Muscle of back (tissue), 11 donors: ENCODE results near the gene NOTCH4. TPM values are rescaled to one million over a fixed set of nuclear protein-coding genes. Genes with fewer than 3 reads are reported as not detected.
A peak's percentile ranks its signal among the peaks of the same experiment; 100 is the strongest.

Experiments used
- DNase-seq, 3 donors: peaks; one replicate each; pipeline versions ENCODE4 v3.0.0 to v3.0.0-alpha.2; 2013
- polyA plus RNA-seq, 10 donors: library from polyadenylated mRNA; unstranded; fragments of 120-200 nt; gene quantifications; one replicate each; pipeline ENCODE4 v1.2.1, GENCODE V29; 2013; ENCODE audit not compliant: insufficient read length in 10 of 10

Gene NOTCH4
- polyA plus RNA-seq, 10 donors, result 15.1 to 30.0 (median 22.0) TPM

DNA sequence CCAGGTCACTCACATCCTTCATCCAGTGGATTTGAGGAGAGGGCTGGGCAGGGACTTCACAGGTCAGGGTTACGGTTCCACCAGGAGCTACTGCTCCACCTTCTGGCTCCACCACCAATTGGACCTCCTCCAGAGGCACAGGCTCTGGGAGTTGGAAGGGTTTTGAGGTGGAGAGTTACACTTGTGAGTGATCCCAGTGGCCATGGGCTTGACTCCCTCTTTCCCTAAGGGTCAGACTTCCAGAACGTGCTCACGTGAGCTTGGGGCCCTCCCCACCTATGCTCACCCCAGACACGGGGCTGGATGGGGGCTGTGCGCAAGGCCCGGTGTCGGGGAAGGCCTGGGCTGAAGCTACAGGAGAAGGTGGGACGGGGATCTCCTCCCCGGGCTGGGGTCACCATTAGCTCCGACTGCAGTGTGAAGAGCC lies 41.3 kb downstream of the NOTCH4 start:
- no peak for DNase-seq

DNA sequence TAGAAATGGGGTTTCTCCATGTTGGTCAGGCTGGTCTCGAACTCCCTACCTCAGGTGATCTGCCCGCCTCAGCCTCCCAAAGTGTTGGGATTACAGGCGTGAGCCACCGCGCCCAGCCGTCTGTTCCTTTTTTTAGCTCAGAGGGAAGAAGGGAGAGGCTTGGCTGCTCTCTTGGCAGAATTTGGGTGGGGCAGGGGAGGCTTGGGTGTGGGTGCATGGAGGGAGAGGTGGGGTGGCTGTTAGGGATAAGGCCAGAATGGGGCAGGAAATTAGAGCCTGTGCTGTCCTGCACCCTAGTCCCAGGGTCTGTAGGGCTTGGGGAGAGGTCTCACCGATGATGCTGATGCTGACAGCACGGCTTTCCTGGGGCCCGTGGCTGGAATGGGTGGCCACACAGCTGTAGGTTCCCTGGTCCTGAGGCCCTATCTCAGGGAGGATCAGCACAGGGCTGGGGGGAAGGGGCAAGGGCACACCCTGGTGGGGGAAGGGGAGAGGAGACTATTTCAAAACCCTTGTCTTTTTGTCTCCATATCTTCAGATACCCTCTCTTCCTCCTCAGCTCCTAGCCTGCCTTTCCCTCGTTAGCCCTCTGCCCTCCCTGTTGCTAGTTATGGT lies 41.8 kb downstream of the NOTCH4 start:
- DNase-seq, result no peak

DNA sequence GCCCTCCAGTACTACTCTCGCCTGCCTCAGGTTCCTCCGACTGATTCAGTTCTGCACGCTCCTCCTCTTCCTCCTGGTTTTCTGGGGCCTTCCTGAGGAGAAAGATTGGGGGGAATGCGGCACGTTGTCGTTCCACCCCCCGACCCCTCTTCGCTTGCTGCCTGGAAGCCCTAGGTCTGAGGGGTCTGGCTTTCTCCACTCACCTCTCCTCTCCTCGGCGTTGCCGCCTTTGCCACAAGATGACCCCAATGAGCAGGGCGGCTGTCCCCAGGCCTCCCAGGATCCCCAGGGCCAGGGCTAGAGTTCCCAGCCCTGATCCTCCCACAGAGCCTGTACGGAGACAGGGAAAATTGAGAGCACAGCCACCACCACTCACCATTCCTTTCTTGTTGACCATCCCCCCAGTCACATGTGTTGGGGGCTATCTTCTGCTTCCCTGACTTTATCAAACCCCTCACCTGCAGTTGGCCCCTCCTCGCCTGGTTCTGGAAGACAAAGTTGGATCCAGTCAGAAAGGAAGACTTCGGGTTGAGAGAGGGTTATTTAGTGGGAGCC lies 42.6 kb downstream of the NOTCH4 start:
- DNase-seq, result no peak

DNA sequence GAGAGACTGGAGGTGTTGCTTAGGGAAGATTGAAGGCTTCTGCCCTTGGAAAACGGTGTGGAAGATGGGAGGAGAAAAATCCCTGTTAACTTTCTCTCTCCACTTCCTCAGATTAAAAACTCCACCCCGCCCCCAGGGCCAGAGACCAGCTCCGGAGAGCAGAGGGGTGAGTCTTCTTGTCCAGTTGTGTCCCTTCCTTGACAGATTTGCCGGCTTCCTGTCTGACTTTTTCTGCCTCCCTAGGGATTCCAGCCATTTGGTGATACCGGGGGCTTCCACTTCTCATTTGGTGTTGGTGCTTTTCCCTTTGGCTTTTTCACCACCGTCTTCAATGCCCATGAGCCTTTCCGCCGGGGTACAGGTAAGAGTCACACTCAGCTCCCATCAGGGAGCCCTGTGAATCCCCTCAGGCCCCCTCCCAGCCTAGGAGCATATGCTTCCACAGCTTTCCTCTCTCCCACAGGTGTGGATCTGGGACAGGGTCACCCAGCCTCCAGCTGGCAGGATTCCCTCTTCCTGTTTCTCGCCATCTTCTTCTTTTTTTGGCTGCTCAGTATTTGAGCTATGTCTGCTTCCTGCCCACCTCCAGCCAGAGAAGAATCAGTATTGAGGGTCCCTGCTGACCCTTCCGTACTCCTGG lies 44.0 kb downstream of the NOTCH4 start:
- no peak for DNase-seq

DNA sequence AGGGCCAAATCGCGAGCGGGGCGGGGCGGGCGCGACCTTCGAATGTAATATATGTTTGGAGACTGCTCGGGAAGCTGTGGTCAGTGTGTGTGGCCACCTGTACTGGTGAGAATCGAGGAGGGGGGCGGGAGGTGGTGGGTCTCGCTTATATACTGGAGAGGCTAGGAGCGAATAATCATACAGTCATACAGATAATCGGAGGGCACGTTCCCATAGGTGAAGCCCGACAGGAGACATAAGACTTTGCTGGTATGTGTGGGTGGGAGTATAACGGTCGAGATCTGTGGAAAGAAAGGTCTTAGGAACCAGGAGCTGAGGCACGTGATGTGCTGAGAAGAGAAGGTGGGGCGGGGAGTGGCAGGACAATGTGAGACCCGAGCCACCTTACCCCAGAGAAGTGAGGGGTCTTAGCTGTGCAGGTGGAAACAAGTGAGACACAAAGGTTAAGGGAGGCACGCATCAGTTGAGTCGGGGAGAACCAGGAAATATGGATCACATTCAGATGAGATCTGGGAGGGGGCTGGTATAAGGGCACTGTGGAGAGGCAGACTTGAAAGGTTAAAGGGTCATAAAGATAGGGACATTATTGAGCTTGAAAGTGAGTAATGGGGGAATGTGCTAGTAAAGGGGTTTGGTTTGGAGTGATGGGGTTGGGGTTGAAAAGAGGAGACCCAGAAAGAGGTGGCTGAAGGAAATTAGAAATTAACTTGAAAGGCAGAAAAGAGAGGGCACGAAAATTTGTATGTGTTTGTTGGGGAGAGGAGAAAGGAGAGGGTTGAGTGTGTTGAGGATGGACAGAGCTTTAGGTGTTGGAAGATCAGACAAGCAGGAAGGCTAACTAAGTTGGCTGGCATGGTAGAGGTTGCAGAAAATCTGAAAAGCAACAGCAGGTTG lies 45.1 kb downstream of the NOTCH4 start:
- peak in 1 of 3 donors; percentile 34 for DNase-seq

DNA sequence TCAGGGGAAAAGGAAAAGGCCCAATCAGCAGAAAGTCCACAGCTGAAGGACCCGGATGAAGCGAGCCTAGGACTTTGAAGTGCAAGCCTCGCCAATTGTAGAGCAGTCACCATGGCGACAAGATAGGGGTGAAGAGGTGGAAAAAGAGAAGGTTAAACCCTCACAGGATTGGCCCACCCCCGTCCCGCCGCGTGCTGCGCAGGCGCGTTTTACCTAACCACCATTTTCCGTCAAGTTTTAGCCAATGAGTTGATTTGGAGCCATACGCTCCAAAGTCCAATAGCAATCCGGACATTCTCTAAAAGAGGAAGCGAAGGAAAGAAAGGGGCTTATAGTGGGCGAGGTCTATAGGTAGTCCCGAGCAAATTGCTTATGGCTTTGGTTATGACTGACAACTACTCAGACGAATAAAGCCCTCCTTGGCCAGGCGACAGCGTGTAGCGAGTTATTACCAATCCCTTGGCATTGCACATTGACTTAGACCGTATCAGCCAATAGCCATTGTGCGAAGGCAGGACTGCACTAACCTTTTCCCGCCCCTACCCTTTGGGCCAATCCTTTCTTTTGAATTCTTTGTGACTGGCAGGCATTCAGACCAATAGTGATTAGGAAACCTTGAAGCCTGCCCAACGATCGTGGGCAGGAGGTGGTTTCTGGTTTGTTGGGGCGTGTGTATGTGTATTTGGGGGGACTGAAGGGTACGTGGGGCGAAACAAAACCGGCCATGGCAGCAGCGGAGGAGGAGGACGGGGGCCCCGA lies 45.9 kb downstream of the NOTCH4 start, which contains the start of gene RNF5:
TSS of gene RNF5 (plus strand) at position 618 of the 759 bp plus-strand sequence. CDS start at position 725, 107 bp downstream.
- peak; percentile 99 to 100 (median 100) for DNase-seq

DNA sequence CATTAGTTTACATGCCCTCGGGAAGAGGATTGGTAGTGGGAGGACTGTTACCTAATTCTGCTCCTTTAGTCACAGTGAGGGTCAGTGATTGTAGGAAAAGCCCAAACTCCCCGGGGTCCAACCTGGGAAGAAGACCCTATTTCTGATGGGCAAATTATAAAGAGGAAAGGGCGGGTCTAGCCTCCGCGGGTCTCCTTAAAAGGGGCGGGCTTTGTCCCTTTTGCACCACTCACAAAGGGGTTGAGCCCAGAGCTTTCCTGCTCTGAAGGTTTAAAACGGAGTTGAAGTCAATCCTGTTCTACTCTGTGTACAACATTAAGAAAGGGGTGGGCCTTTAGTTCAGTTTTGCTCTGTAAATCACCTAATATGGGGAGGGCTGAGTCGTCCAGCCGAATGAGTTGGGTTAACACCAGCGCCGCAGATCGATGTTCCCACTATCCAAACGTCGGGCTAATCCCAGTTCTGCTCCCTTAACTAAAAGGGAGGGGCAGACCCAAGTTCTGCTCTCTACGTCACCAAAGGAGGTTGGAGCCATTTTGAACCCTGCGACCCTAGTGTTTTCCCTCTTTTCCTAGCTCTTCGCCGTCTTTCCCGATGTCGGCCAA lies 46.6 kb downstream of the NOTCH4 start:
- no peak for DNase-seq

DNA sequence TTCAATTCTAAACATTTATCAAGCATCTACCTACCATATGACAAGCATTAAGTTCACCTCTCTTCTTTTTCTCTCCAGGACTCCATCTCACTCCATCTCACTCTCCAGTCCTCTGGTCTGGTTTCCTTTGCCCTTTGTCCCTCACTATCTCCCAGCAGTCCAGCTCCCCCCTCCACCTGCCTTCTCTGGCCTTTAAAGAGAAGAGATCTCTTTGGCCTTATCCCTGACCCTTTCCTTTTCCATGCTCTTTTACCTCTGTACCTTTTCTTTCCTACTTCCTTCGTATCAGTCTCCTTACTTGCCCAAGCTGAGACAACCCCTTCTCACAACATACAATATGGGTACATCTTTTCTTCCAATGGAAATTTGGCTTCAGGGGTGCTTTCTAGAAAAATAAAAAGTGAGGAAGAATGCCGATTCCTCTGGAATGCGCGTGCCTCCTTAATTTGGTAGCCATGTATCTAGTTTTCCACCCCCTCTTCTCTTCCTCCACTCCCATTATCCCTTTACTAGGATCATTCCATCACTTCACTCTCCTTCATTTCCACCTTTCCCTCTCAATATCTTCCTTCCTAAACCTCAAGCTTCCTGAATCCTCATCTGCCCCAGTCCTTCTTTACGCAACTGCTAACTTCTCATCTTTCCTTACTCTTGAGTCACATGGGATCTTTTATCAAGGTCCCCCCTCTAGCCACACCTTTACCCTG lies 47.2 kb downstream of the NOTCH4 start:
- no peak for DNase-seq

DNA sequence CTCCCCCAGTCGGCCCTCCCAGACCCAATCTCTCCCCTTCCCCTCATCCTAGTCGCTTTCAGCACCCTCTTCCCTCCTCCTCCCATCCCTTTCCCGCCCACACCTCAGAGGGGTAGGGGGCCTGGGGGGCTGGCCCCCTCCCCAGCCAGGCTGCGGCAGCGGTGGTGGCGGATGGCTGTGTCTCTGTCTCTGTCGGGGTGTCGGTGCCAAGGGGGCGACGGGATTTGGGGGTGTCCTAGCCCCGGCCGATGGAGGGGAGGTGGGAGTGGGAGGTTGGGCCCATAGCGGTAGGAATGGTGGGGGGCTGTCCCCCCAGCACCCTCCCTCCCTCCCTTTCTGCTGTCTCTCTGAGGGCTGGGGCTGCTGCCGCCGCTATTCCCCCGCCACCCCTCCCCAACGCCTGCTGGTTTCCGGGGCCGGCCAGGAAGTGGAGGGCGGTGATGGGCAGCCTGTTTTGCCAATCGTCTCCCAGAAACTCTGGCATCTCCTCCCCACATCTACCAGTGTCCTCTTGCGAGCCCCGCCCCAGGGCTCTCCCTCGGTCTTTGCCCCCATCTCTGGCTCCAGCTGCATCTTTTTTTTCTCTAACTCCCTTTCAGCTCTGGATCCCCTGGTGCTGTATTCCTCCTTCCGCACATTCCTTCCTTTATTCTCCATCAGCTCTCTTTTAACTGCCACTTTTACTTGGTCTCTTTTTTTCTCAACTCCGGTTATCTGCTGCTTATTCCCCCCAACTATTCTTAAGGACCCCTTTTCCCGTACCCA lies 48.0 kb downstream of the NOTCH4 start, which contains the start of gene AGPAT1:
TSS of gene AGPAT1 (minus strand) at position 374 of the 765 bp plus-strand sequence. CDS start 4,588 bp downstream, outside the sequence.
- peak; percentile 97 to 99 (median 98) for DNase-seq

DNA sequence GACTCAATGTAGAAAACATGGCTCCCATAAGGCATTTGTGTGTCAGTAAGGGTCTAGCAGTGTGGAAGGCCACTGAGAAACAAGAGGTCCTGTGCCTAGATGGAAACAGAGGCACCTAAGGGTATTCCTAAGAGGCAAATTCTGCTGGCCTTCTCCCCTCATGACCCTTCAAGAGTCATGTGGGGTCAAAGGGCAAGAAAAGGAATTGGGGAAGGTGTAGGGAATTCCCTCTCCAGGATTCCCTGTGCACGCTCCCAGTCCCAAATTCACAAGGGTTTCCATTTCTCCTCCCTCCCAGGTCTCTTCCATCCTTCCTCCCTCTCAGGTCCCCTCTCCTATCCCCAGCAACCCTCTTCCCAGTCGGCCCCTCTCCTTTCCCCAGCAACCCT lies 48.6 kb downstream of the NOTCH4 start:
- no peak for DNase-seq

DNA sequence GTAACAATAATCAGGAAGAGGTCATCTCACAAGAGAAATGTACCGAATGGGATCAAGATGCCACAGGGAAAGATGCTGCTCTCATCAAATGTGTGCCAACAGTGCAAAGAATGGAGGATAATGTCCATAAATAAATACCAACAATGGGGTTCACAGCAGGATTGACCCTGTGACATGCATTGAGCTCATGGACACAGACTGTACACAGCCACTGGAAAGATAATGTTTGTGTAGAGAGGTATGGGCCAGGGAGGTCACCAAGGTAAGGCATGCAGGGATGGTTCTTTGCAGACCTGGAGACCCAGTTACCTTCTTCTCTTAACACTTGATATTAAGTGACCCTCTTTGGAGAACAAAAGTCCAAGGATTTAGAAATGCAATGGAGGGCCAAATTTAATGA lies 49.5 kb downstream of the NOTCH4 start:
- DNase-seq, result peak in 1 of 3 donors; percentile 0

DNA sequence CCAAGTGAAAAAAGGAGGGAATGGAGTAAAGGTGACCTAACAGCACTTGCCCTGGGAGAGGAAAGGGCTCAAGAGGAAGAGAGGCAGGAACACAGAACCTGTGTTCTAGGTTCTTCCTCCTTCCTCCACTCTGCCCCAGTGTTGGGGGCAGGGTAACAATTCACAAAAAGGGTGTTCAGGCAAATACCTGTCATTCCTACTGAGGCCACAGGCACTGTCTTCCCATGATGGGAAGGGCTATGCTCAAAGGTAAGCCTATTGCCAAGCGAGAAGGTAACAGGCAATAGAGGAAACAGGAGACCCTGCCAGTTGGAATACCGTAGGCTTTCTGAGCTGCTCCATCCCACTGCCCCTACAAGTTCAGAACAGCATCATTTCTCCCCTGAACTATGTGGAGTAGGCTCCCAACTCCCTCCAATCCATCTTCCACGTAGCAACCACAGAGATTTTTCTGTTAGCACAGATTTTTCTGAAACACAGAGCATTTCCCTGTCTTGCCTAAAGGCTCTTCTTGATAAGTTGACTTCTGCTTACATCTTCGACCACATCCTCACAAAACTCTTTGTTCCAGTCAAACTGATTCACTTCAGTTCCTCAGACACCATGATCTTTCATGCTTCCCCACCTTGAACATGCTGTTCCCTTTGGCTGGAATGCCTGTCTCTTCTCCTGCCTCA lies 50.7 kb downstream of the NOTCH4 start:
- DNase-seq, result peak in 1 of 3 donors; percentile 1

DNA sequence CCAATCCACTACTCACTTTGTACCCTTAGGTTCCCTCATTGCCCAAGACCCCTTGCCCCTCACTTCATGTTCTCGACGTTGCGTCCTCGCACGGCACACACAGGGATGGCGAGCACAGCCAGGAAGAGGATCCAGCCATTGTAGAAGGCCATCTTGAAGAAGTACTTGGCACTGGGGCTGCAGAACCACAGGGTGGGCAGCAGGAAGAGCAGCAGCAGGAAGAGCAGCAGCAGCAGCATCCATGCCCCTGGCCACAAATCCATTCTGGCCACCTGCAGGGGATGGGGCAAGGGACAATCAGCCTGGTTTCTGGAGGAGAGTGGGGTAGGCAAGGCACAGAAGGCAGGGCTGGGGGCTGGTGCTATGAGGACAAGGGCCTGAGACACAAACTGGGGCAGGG lies 52.6 kb downstream of the NOTCH4 start:
- DNase-seq, result no peak

DNA sequence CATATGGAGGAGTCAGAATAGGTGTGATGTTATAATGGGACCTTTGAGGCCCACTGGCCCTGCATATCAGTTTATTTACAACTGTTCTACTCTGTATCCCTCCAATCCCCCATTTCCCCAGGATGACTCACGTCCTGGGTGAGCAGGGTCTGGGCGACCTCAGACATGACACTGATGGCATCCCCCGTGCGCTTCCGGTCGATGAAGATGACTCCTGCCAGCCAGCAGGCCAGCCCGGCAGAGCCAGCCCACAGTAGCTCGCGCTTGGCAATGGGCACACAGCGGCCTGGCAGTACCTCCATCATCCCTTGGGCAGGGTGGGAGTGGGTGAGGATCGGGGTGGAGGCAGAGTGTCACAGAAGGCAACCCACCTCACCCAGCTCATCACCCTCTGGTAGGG lies 53.6 kb downstream of the NOTCH4 start:
- no peak for DNase-seq

DNA sequence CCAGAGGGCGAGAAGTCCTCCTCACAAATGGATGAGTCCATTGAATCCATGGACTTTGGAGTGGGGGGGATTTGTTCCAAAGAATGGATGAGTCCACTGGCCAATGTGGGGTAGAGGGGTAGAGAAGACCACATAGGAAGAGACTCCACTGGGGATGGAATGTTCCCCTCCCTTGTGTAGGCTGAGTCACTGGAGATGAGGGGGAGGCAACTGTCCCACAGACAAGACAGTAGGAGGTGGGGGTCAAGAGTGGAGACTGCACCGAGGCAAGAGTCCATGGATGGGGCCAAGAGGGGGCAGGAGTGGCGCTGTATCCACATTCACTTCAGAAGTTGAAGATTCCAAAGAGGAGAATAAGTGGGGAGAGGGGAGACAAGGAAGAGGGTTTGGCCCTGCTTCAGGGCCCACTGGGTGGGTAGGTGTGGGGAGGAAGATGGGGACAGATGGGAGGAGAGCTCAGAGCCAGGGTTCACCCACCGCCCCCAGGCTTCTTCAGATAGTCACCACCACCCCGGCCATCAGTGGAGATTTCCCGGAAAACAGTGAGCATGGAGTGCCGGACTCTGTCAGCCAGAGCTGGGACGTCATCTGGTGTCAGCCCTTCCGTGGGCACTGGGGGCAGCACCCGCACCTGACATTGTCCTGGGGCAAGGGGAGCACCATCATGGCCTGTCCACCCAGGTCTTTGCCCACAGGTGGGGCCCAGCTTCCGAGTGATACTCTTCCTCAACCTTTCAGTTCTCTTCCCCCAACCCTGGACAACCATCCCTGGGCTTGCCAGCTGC lies 54.9 kb downstream of the NOTCH4 start:
- DNase-seq, result no peak

DNA sequence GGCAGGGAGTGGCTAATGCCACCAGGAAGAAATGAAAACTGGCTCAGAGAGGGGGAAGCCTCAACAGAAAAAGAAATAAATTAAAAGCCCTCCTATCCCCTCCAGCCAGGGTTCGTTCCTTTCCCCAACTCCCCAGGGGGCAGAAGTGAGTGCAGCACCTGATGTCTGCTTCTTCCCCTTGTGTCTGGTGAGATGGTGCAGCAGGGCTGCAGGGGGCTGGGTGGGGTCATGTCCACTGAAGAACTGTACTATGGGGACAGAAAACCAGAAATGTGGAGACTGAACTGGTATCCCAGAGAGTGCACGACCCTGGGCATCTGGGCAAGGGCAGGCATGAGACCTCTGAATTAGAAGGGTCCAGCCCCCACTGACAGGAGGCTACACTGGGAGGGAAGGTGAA lies 55.5 kb downstream of the NOTCH4 start:
- no peak for DNase-seq

DNA sequence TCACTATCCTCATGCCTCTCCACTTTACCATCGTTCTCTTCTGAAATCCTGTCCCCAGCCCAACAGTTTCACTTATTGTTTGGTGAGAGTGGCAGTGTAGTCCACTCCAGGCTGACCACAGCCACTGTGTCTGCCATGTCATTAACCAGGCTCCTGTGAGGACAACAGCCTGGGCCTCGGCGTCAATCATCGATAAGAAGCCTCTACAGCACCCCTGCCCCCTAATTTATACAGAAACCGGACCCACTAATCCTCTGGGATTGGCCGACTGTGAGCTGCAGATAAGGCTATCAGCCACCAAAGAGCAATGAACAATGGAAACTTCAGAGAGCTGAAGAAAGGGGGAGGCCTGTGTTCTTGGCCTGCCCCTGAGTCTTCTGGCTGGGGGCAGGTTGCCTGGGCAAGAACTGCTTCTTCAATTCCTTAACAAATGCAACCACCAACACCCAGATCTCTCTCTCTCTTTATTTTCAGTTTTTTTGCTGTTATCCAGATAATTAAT lies 56.1 kb downstream of the NOTCH4 start:
- no peak for DNase-seq
